Fibroblast of villous mesenchyme (primary cell): Measurements from ENCODE around the gene SPCS2. TPM values are rescaled to one million over a fixed set of nuclear protein-coding genes. Genes with fewer than 3 reads are reported as not detected.
"Not testable (repeated sequence)": the region's sequence is repeated elsewhere in the genome, so short reads cannot be mapped to it uniquely, and the experiment has no call there.

Source experiments
- DNase-seq: peaks from one replicate; pipeline ENCODE4 v3.0.0-alpha.2; 2010; ENCODE audit warnings: low read depth
- H3K4me3 ChIP-seq: 2 replicates; pipeline ENCODE4 v1.5.1; 2011; ENCODE audit warnings: low read depth, mild to moderate bottlenecking, low read length
- CTCF ChIP-seq: IDR thresholded peaks from 2 replicates; pipeline ENCODE4 v1.5.1; 2012; ENCODE audit warnings: low read depth, mild to moderate bottlenecking, low read length; ENCODE audit not compliant: insufficient read depth
- total RNA-seq: library from RNA; depleted of rRNA; stranded (reverse); fragments of >200 nt; gene quantifications from 2 replicates; pipeline ENCODE4 v1.2.3, GENCODE V29; 2012

SPCS2 gene
- total RNA-seq, 1 donor: 14.7 TPM

GRCh38 chr11:74978041-74978440, 29.0 kb downstream of the SPCS2 start:
- no peak overlapping the region for H3K4me3 ChIP-seq
- TF ChIP-seq CTCF: no peak

GRCh38 chr11:74980634-74981033, 31.6 kb downstream of the SPCS2 start:
- DNase-seq: no peak
- no peak for TF ChIP-seq CTCF
- no peak overlapping the region for H3K4me3 ChIP-seq

More at GRCh38 chr11:74978041-74978440, 29.0 kb downstream of the SPCS2 start:
- DNase-seq: no peak

- no peak for DNase-seq
- TF ChIP-seq CTCF: no peak
- no peak overlapping the region for H3K4me3 ChIP-seq
Measured at GRCh38 chr11:74981888-74982287, 32.8 kb downstream of the SPCS2 start.

- no peak overlapping the region for H3K4me3 ChIP-seq
- TF ChIP-seq CTCF: no peak
- DNase-seq: no peak
Measured at GRCh38 chr11:74984070-74984469, 35.0 kb downstream of the SPCS2 start.

GRCh38 chr11:74984730-74985129, 35.7 kb downstream of the SPCS2 start:
- DNase-seq: no peak
- TF ChIP-seq CTCF: no peak
- no peak overlapping the region for H3K4me3 ChIP-seq

- TF ChIP-seq CTCF: no peak
- DNase-seq: peak; percentile 65
- peak within 1 kb of the TSS; percentile 86 for H3K4me3 ChIP-seq
Measured at GRCh38 chr11:74988541-74989259, 39.6 kb downstream of the SPCS2 start, which contains the start of gene NEU3. TSS of gene NEU3 (plus strand) at chr11:74988933. CDS start at chr11:74989061, 128 bp downstream.

GRCh38 chr11:74989260-74989638, 40.2 kb downstream of the SPCS2 start:
- peak overlapping the region; percentile 86 for H3K4me3 ChIP-seq
- TF ChIP-seq CTCF: no peak
- no peak for DNase-seq

GRCh38 chr11:74990150-74990549, 41.1 kb downstream of the SPCS2 start:
- not testable (repeated sequence) for DNase-seq, H3K4me3 ChIP-seq
